Measurements from ENCODE around the gene RSF1. TPM values are rescaled to one million over a fixed set of nuclear protein-coding genes. Genes with fewer than 3 reads are reported as not detected.

Gene RSF1
- total RNA-seq, 1 experiment from 2014 or later, result 43.1 TPM

DNA sequence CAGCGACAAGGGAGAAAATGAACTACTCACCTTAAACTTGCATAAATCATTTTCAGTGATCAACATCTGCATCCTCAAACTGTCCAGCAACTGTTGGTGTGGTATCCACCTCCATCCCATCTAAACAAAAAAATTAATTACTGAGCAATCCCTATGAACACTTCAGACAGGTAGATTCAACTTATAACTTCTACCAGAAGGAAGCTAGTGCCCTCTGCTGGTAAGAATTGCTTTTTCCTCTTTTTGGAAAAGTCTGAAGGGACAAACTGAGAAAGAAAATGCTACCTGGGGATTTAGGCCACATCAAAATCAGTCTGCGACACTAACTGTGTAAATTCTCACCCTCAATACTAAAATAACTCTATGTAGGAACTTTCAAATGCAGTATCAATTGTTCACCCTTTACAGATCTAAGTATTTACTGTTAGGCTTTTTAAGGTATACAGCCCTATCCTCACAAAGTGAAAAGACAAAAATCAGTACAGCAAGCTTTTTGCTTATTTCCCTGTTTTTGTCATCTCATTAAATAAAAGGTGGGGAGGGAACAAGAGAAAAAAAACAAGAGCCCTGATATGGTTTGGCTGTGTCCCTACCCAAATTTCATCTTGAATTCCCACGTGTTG lies 200.8 kb downstream of the RSF1 start:
- ChIA-PET CTCF (interaction anchor here (0.7 to 3.1 kb wide), 14 partner anchors 8 to 572 kb away, joined by 3 to 13 read pairs (median 4); partner anchors contain the start of gene MYO7A), RAD21 (ENCODE audit: low non-redundant PET in 1 of 2, low total read pairs in 2 of 2, uncharacterized antibody in 2 of 2, unreplicated experiment in 2 of 2) (no interaction called here), POLR2A (no interaction called here)
- Histone ChIP-seq H3K9ac (ENCODE audit: low read length) (no peak overlapping the region), H3K4me1 (ENCODE audit: control insufficient read depth in 1 of 2, insufficient read depth in 2 of 2, low read length in 2 of 2) (no peaks in the 10 kb centered on the region), H2AFZ (ENCODE audit: low read depth, low read length, poor library complexity, severe bottlenecking) (no peak overlapping the region), H4K20me1 (ENCODE audit: insufficient read depth) (no peaks in the 10 kb centered on the region), H3K9me2 (ENCODE audit: insufficient read depth) (no peaks in the 10 kb centered on the region), H3K4me3 (replicated peaks in 1 of 2; ENCODE audit: low read depth in 1 of 2, low read length in 2 of 2) (no peak overlapping the region), H3K9me3 (ENCODE audit: control insufficient read depth in 1 of 2, insufficient read depth in 1 of 2, low read depth in 1 of 2, low read length in 2 of 2) (no peaks in the 10 kb centered on the region), H3K4me2 (ENCODE audit: low read length) (no peak overlapping the region), H3K79me2 (ENCODE audit: insufficient read depth, low read length) (no peaks in the 10 kb centered on the region), H3K27ac (ENCODE audit: low read depth, low read length) (no peak overlapping the region), H3K27me3 (ENCODE audit: insufficient read depth, low read length) (no peaks in the 10 kb centered on the region), H3K36me3 (ENCODE audit: control insufficient read depth in 1 of 2, insufficient read depth in 2 of 2, low read length in 2 of 2) (peaks cover 40 to 62% of the 10 kb centered on the region in 2 experiments; a peak in 3 of 4 replicates)
- ATAC-seq (peak; percentile 65), DNase-seq (ENCODE audit: low read depth, low spot score) (peak; percentile 44)
- intact Hi-C loops (cut with micrococcal nuclease), result loop anchor here (1.0 kb wide), 2 partner anchors 427 to 492 kb away; no protein-coding TSS in a partner anchor
- TF ChIP-seq JUND (IDR thresholded peaks at IDR 0.05) (no peak), RAD21 (IDR thresholded peaks at IDR 0.05; ENCODE audit: low read depth) (peak; percentile 81), SIN3A (IDR thresholded peaks at IDR 0.05; ENCODE audit: low read depth) (no peak), CBX3 (IDR thresholded peaks at IDR 0.05; ENCODE audit: low read depth) (no peak), SRF (IDR thresholded peaks at IDR 0.05; ENCODE audit: low read depth) (no peak), ZFX (IDR thresholded peaks at IDR 0.05) (no peak), EZH2 (IDR thresholded peaks at IDR 0.05) (no peak), SP1 (IDR thresholded peaks at IDR 0.05; ENCODE audit: low read depth) (no peak), YY1 (IDR thresholded peaks at IDR 0.05; ENCODE audit: extremely low read depth, insufficient replicate concordance, low read depth, low read length) (no peak), FOSL1 (IDR thresholded peaks at IDR 0.05; ENCODE audit: low read depth) (no peak), POLR2A (IDR thresholded peaks at IDR 0.05; ENCODE audit: borderline replicate concordance, extremely low read depth, insufficient read depth, insufficient read length) (no peak)
- TF ChIP-seq, protein P1, sequence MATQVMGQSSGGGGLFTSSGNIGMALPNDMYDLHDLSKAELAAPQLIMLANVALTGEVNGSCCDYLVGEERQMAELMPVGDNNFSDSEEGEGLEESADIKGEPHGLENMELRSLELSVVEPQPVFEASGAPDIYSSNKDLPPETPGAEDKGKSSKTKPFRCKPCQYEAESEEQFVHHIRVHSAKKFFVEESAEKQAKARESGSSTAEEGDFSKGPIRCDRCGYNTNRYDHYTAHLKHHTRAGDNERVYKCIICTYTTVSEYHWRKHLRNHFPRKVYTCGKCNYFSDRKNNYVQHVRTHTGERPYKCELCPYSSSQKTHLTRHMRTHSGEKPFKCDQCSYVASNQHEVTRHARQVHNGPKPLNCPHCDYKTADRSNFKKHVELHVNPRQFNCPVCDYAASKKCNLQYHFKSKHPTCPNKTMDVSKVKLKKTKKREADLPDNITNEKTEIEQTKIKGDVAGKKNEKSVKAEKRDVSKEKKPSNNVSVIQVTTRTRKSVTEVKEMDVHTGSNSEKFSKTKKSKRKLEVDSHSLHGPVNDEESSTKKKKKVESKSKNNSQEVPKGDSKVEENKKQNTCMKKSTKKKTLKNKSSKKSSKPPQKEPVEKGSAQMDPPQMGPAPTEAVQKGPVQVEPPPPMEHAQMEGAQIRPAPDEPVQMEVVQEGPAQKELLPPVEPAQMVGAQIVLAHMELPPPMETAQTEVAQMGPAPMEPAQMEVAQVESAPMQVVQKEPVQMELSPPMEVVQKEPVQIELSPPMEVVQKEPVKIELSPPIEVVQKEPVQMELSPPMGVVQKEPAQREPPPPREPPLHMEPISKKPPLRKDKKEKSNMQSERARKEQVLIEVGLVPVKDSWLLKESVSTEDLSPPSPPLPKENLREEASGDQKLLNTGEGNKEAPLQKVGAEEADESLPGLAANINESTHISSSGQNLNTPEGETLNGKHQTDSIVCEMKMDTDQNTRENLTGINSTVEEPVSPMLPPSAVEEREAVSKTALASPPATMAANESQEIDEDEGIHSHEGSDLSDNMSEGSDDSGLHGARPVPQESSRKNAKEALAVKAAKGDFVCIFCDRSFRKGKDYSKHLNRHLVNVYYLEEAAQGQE (IDR thresholded peaks at IDR 0.05; ENCODE audit: low read depth), result no peak
- TF ChIP-seq, protein P2, sequence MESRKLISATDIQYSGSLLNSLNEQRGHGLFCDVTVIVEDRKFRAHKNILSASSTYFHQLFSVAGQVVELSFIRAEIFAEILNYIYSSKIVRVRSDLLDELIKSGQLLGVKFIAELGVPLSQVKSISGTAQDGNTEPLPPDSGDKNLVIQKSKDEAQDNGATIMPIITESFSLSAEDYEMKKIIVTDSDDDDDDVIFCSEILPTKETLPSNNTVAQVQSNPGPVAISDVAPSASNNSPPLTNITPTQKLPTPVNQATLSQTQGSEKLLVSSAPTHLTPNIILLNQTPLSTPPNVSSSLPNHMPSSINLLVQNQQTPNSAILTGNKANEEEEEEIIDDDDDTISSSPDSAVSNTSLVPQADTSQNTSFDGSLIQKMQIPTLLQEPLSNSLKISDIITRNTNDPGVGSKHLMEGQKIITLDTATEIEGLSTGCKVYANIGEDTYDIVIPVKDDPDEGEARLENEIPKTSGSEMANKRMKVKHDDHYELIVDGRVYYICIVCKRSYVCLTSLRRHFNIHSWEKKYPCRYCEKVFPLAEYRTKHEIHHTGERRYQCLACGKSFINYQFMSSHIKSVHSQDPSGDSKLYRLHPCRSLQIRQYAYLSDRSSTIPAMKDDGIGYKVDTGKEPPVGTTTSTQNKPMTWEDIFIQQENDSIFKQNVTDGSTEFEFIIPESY (IDR thresholded peaks at IDR 0.05; ENCODE audit: extremely low read depth, insufficient replicate concordance, low read length), result no peak
- TF ChIP-seq, protein P3, sequence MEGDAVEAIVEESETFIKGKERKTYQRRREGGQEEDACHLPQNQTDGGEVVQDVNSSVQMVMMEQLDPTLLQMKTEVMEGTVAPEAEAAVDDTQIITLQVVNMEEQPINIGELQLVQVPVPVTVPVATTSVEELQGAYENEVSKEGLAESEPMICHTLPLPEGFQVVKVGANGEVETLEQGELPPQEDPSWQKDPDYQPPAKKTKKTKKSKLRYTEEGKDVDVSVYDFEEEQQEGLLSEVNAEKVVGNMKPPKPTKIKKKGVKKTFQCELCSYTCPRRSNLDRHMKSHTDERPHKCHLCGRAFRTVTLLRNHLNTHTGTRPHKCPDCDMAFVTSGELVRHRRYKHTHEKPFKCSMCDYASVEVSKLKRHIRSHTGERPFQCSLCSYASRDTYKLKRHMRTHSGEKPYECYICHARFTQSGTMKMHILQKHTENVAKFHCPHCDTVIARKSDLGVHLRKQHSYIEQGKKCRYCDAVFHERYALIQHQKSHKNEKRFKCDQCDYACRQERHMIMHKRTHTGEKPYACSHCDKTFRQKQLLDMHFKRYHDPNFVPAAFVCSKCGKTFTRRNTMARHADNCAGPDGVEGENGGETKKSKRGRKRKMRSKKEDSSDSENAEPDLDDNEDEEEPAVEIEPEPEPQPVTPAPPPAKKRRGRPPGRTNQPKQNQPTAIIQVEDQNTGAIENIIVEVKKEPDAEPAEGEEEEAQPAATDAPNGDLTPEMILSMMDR (IDR thresholded peaks at IDR 0.05 in 2 of 3, conservative IDR thresholded peaks at IDR 0.05 in 1 of 3; ENCODE audit: borderline replicate concordance in 1 of 3, insufficient read depth in 1 of 3, low read depth in 2 of 3, low read length in 2 of 3), result peak; percentile 63 to 80 (median 78)
- no TSS peak for BruUV-seq (replicated peaks)

Measured in HCT116 (cell line).